ENCODE results near the gene SPTLC2.

GRCh38 chr14:77565289-77565993 lies 51.0 kb downstream of the SPTLC2 start:
- TF ChIP-seq EZH2phosphoT487 (IDR thresholded peaks at IDR 0.05; ENCODE audit: low read length), result no peak
- TF ChIP-seq CTCF (IDR thresholded peaks at IDR 0.05; ENCODE audit: low read length), result no peak
- no peak for TF ChIP-seq EZH2 (optimal IDR thresholded peaks at IDR 0.05; ENCODE audit: low read depth, low read length)
